NOMO-1 treated with DMSO at 0.1 percent for 48 hours (cell line): ENCODE results near the gene WDR5B.

Source experiments
- DNase-seq: peaks from one replicate; lab custom pipeline; 2025; ENCODE audit not compliant: unreplicated experiment; lab: John Stamatoyannopoulos, UW

The WDR5B gene

DNA sequence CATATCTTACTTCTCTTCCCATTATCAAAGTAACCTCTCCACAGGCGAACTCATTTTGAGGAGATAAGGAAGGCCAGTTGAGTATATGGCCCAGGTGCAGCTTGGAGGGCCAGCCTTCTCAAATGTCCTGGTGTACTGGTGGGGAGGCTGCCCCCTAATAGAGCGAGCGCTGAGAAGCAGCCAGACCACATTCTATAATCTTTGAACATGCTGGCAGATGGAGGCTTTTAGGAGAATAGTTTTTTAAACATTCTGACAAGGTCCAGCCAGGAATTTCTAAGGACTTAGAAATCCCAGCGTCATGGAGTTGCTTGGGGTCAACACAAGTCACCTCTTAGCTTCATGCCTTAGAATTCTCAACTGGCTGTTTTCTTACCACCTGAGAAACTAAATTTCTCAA is 5.8 kb downstream of the WDR5B start:
- DNase-seq, result no peak

- peak; percentile 31 for DNase-seq
These were observed 6.4 kb downstream of the WDR5B start for GRCh38 chr3:122409446-122409845.

DNA sequence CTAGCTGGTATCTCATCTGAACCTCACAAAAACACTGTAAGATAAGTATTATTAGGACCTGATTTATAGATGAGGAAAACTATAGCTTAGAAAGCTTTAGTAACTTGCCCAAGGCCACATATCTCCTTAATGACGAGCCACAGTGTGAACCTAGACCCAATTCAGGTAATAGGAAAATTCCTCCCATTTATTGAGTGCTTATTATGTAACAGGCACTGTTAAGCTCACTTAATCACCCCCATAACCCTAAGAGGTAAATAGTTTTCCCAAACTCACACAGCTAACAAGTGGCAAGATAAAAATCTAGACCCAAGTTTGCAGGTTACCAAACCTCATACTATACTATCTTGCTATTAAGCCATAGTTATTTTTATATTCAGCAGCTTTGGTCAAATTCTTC is 7.9 kb downstream of the WDR5B start:
- DNase-seq, result no peak

- peak; percentile 50 for DNase-seq
These were observed 9.7 kb downstream of the WDR5B start for GRCh38 chr3:122406198-122406597.

GRCh38 chr3:122405015-122405414 is 10.8 kb downstream of the WDR5B start:
- DNase-seq, result no peak

DNA sequence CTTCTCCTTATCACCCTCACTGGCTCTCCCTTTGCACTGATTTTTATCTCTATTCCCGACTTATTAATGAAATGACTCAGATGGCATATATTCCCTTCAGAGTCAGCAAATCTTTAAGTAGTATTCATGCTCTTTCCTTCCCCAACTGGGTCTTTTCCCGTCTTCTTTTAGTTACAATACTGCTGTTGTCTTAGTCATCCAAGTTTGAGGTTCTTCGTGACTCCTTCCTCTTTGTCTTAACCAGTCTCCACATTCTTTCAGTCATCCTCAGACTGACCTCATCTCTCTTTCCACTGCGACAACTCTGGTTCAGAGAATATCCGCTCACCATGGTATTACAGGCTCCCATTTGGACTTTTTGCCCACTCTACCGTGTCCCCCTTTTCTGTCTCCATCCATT is 12.4 kb downstream of the WDR5B start:
- DNase-seq, result peak; percentile 7

DNA sequence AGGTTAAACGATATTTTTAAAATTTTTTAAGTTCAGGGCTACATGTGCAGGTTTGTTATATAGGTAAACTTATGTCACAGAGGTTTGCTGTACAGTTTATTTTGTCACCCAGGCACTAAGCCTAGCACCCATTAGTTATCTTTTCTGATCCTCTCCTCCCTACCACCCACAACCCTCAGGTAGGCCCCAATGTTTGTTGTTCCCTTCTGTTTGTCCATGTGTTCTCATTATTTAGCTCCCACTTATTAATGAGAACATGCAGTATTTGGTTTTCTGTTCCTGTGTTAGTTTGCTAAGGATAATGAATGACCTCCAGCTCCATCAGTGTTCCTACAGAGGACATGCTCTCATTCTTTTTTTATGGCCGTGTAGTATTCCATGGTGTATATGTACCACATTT is 16.9 kb downstream of the WDR5B start:
- DNase-seq, result no peak

DNA sequence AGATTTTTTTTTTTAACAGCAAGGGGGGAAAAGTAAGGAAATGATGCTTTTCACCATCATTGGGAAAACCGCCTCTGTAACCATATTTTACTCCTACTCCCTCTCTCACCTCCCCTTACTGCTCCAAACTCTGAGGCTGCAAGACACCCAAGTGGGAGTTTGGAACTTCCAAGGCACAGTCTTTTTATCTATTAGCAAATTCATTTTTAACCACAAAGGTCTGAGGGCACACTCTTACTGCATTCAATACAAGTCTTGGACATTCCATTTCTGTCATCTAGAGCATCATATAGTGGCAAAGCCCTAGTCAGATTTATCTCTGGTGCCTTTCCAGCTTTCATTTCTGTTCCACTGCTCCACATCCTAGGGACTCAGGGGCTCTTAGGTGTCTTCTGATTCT is 18.7 kb downstream of the WDR5B start:
- DNase-seq, result no peak

- no peak for DNase-seq
These were observed 19.4 kb downstream of the WDR5B start for GRCh38 chr3:122396511-122396910.

- peak; percentile 22 for DNase-seq
These were observed 20.3 kb downstream of the WDR5B start for GRCh38 chr3:122395582-122395981.

DNA sequence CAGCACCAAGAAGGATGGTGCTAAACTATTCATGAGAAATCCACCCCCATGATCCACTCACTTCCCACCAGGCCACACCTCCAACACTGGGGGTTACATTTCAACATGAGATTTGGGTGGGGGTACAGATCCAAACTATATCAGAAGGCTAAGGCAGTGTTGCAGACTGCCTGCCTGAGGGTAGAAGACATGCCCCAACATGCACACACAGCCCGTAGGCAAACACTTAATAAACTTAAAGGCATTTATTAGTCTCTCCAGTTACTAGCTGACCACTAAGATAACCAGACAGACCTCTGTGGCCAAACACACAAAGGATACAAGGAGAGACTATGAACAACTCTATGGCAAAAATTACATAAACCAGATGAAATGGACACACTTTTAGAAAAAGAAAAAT is 21.7 kb downstream of the WDR5B start:
- DNase-seq, result no peak

DNA sequence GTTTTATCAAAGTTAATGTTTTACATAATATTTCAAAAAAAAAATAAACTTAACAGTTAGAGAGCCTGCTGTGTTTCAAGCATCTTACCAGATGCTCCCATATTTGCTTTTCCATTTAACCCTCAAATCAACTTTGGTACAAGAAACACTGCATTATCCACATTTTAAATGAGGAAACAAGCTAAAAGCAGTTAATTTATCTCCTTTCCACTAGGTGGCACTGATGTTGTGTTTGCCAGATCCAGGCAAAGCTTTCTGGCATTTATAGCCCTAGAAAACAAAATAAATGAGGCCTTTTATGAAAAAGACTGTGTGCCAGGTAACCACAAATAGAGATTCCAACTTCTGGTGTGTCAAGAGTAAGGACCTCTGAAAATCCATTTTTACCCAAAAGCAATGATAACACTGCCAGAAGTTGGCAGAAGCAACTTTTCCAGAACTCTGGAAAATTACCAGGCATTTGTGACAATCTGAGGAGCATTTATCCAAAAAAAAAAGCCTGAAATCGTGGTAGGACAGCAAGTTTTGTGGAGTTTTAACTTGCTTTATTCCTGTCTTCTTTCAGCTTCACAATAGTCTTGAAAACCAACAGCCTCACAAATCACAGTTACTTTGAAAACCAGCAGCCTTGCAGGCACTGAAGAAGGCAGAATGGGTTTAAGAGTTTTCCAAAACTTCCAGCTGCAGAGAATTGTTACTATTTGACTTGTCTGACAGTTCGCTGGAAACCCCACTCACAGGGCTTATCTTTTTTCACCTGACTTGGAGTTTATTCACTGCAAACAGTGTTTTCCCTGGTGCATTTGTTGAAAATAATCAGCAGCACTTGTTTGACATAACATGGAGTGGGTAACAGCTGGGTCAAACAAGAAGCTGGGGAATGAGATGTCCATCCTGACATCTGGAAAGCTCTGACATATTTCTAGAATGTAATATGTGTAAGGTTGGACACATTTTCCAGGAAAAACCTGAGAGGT is 22.7 kb downstream of the WDR5B start:
- peak; percentile 66 for DNase-seq

DNA sequence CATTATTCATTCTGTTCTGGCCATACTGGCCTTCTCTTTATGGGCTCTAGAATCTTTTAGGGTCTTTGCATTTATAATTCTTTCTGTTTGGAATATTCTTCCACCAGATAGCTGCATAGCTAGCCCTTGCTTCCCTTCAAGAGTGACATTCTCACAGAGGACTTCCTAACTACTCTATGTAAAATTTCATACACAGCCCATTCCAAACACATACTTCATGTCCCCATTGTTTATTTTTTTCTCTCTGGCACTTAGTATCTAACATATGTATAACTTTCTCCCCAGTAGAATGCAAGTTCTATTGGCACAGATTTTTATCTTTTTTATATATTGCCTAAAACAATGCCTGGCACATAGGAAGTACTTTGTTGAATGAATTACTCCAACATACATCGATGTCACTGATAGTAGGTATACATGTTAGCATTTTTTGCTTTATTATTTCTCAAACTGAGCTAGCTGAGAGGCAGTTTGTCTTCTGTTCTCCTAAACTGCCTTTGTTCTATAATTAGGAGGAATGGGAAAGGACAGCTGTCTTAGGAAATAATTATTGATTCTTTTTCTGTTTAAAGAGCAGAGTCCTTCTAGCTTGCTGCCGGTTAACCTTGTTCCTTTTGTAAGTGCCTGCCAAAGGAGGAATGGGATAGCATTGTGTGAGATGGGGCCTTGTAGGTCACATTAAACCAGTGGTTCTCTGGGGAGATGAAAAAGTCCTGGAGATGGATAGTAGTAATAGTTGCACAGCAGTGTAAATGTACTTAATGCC is 24.0 kb downstream of the WDR5B start:
- no peak for DNase-seq

GRCh38 chr3:122390665-122391064 is 25.2 kb downstream of the WDR5B start:
- no peak for DNase-seq

GRCh38 chr3:122389892-122390291 is 26.0 kb downstream of the WDR5B start:
- no peak for DNase-seq

DNA sequence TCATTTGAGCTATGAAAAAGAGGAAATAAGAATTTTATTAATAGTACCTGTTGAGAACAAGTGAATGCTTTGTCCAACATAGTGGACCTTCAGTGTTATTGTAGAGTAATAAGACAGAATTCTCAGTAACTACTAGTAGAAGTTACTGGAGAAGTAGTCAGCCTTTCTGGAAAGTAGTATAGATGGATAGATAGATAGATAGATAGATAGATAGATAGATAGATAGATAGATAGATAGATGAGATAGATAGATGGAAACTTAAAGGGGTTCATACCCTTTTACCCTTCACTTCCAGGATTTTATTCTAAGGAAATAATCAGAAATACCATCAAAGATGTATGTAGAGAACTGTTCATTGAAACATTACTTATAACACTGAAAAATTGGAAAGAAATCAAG is 26.7 kb downstream of the WDR5B start:
- DNase-seq, result no peak

DNA sequence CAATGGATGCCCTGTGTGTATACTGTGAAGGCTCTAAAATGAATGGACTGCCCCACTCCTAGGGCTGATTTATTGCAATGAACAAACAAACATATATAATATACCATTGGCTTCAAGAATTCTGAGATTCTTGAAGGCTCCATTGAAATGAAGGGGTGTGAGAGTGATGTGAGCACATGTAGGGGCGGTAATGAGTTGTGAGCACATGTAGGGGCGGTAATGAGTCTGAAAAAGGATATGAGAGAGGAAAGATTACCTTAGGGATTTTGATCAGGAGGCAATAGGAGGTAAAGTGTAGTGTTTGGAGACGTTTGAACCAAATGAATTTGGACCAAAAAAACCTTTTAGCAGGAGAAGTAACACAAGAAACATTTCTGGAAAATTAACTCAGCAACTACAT is 28.2 kb downstream of the WDR5B start:
- no peak for DNase-seq

DNA sequence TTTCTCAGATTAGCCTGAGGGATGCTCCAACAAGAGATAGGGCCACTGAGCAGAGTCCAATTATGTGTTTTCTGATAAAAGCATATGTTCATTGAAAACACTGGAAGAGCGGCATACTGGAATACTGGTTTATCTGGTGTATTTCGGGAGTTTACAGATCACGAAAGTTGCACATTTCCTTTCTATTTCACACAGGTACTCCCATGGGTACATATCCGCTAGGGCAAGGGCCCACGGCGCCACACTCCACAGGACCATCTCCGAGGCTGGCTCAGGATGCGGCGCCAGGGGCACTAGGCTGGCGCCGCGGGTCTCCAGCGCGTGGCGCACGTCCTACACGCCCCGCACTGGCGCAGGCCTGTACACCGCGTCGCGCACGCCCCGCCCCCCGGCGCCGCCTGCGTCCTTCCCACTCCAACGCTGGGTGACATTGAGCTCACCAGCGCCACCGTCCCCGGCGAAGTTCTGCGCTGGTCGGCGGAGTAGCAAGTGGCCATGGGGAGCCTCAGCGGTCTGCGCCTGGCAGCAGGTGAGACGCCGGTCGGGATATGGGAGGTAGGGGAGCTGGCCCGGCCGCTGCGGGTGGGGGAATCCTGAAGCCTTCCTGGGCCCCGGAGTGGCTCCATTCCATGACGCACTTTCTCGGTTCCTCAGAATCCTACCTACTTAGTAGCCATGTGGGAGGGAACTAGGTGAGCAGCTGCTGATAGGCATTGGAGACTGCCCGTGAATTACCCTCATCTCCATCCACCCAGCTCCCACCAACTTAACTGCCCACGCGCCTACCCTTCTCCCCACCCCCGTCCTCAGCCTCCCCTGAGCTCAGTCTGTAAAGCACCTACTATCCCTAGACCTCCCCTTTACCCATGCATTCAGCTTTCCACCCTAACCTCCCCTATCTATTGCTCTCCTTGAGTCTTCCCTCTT is 31.8 kb downstream of the WDR5B start, which contains the start of gene FAM162A:
FAM162A (plus strand) TSS at position 412 of the 927 bp plus-strand sequence; CDS start at position 496, 84 bp downstream.
- DNase-seq, result peak; percentile 93

DNA sequence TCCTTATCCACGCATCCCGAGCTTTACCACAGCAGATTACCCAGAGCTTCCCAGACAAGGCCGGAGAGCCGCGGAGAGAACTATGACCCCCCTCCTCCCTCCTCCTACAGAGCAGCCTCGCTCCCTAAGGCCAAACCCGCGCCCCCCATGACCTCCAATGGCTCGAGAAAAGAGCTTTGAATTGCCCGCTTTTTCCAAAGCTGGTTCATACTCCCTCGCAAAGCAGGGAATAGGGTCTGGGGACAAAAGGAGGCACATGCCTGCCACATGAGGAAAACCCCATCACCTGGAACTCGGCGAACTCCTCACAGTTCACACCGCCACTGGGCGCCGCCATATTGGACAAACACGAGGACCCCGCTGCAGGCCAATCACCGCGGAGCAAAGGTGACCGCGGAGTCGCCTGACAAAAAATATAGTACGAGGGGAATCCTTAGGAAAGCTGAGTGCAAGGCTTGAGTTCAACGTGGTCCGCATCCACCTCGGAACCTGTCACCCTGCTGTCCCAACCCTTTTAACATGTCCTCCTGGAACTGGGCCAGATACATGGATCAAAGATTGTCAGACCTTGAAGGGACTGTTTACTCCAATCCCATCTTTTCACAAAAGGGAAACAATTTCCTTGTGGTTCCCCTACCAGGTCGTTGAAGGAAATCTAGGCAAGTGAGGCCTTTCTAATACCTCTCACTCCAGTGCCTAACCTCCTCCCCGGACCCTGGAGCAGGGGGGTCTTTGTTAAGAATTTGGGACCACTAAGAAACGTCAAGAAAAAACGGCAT is 32.8 kb downstream of the WDR5B start, which contains the start of gene MIX23:
MIX23 (minus strand) TSS at position 344 of the 779 bp plus-strand sequence; CDS start at position 337, 7 bp downstream.
- peak; percentile 80 for DNase-seq

DNA sequence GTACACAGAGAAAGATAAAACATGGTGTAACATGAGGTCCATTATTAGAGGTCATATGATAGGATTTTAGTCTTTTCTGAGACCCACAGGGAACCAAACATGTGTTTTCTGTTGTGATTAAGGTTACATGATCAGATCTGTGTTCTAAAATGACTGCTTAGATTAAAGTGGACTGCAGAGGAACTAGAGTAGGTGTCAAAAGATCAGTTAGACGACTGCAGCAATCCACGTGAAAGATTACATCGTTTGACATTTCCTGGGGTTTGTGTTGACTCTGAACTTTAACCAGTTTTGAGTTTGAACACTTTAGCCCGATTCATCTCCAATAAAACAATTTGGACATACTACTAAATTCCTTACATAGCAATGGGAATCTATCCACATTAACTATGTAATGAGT is 37.9 kb downstream of the WDR5B start:
- no peak for DNase-seq
